Calu3 (cell line): Measurements from ENCODE around the gene DLK1. TPM values are rescaled to one million over a fixed set of nuclear protein-coding genes. Genes with fewer than 3 reads are reported as not detected.

Experiments
- BruUV-seq: library from RNA; stranded (reverse); fragments of 400-500 nt; replicated peaks from 2 replicates; lab custom pipeline; 2021; lab: Mats Ljungman, UMichigan
- CTCF ChIA-PET: fragments of 300-600 bp; sonication (Branson Sonifier 250); formaldehyde crosslinking; loops from one replicate; lab custom pipeline; 2022; ENCODE audit warnings: antibody characterized with exemption; lab: Charles Lee
- DNase-seq: peaks from one replicate; pipeline ENCODE4 v3.0.0; 2022
- H3K27ac Mint-ChIP-seq: one replicate; pipeline ENCODE4 v1.8.0; 2022; ENCODE audit warnings: mixed read lengths; ENCODE audit not compliant: unreplicated experiment
- H3K27me3 Mint-ChIP-seq: one replicate; pipeline ENCODE4 v1.8.0; 2022; ENCODE audit warnings: mixed read lengths; ENCODE audit not compliant: unreplicated experiment
- H3K36me3 Mint-ChIP-seq: one replicate; pipeline ENCODE4 v1.8.0; 2022; ENCODE audit warnings: mild to moderate bottlenecking, moderate library complexity, mixed read lengths; ENCODE audit not compliant: insufficient read depth, unreplicated experiment
- H3K4me1 Mint-ChIP-seq: one replicate; pipeline ENCODE4 v1.8.0; 2022; ENCODE audit warnings: mild to moderate bottlenecking, low read depth, mixed read lengths; ENCODE audit not compliant: unreplicated experiment
- H3K4me3 Mint-ChIP-seq: one replicate; pipeline ENCODE4 v1.8.0; 2022; ENCODE audit warnings: mild to moderate bottlenecking, low read depth, moderate library complexity, mixed read lengths; ENCODE audit not compliant: unreplicated experiment
- H3K9me3 Mint-ChIP-seq: one replicate; pipeline ENCODE4 v1.8.0; 2022; ENCODE audit warnings: low read depth, mixed read lengths; ENCODE audit not compliant: unreplicated experiment
- intact Hi-C: fragments of 100-400 bp; cut with micrococcal nuclease; formaldehyde crosslinking; loops from one replicate; pipeline ENCODE4 v1.10.0; 2022; ENCODE audit not compliant: unreplicated experiment
- total RNA-seq: library from RNA; stranded (reverse); gene quantifications from 2 replicates; pipeline ENCODE4 v1.2.3, GENCODE V29; 2022
- TF ChIP-seq, protein P1 (sequence below): fragments of 200-600 bp; IDR thresholded peaks from one replicate; pipeline ENCODE4 v1.8.0; 2022; ENCODE audit warnings: antibody characterized with exemption; ENCODE audit not compliant: unreplicated experiment

The DLK1 gene
- total RNA-seq, 1 experiment from 2014 or later: not detected

- intact Hi-C loops: no loop called here
- Mint-ChIP-seq H3K27me3 (peaks cover 44% of the 10 kb centered on the region), H3K4me3 (no peak overlapping the region), H3K36me3 (no peaks in the 10 kb centered on the region), H3K9me3 (no peaks in the 10 kb centered on the region), H3K27ac (no peak overlapping the region), H3K4me1 (peaks cover 11% of the 10 kb centered on the region)
- BruUV-seq: no TSS peak
- TF ChIP-seq, protein P1, sequence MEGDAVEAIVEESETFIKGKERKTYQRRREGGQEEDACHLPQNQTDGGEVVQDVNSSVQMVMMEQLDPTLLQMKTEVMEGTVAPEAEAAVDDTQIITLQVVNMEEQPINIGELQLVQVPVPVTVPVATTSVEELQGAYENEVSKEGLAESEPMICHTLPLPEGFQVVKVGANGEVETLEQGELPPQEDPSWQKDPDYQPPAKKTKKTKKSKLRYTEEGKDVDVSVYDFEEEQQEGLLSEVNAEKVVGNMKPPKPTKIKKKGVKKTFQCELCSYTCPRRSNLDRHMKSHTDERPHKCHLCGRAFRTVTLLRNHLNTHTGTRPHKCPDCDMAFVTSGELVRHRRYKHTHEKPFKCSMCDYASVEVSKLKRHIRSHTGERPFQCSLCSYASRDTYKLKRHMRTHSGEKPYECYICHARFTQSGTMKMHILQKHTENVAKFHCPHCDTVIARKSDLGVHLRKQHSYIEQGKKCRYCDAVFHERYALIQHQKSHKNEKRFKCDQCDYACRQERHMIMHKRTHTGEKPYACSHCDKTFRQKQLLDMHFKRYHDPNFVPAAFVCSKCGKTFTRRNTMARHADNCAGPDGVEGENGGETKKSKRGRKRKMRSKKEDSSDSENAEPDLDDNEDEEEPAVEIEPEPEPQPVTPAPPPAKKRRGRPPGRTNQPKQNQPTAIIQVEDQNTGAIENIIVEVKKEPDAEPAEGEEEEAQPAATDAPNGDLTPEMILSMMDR: no peak
- CTCF ChIA-PET: interaction anchor here (1.1 kb wide), 1 partner anchor 16 kb away, joined by 3 read pairs; no protein-coding TSS in a partner anchor
- no peak for DNase-seq
Measured at GRCh38 chr14:100679153-100679552, 47.5 kb upstream of the DLK1 start.

DNA sequence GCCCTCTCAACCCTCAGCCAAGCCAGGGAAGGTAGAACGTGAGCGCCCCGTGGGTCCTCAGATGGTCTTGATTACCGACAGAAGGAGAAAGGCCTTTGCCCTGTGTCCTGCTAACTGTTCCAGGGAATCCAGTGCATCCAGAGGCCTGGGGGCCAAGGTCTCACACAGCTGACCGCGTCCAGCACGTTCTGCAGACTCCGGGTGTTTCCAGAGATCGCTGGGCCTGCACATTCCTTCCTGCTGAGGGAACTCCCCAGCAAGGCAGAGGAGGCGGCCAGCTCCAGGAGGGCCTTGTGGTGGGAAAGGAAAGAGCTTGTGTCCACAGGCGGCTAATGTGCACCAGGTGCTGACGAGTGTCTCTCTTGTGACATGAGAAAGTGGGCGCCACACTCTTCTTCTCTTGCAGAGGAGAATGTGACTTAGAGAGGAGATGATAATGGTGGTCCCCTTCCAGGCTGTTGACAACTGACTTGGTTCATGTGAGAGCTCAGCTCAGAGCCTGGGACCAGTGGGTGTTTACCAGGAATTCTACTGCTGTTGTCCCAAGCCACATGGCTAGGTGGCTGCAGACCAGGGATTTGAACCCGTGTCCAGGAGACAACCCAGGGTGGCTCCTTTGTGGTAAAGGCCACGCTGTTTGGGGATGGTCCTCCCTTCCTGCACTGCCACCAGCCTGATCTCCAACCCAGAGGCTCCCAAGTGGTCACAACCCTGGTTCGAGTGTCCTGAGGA, 46.8 kb upstream of the DLK1 start:
- BruUV-seq: no TSS peak
- Mint-ChIP-seq H3K27ac (no peak overlapping the region), H3K4me3 (no peak overlapping the region), H3K4me1 (peaks cover 11% of the 10 kb centered on the region), H3K27me3 (peaks cover 44% of the 10 kb centered on the region), H3K36me3 (no peaks in the 10 kb centered on the region), H3K9me3 (no peaks in the 10 kb centered on the region)
- CTCF ChIA-PET: no interaction called here
- DNase-seq: no peak
- intact Hi-C loops: no loop called here
- TF ChIP-seq, protein P1: no peak

- DNase-seq: no peak
- Mint-ChIP-seq H3K4me3 (no peak overlapping the region), H3K27ac (no peak overlapping the region), H3K27me3 (peaks cover 47% of the 10 kb centered on the region), H3K9me3 (no peaks in the 10 kb centered on the region), H3K4me1 (peaks cover 11% of the 10 kb centered on the region), H3K36me3 (no peaks in the 10 kb centered on the region)
- no TSS peak for BruUV-seq
- TF ChIP-seq, protein P1: no peak
- intact Hi-C loops: no loop called here
- CTCF ChIA-PET: no interaction called here
Measured at GRCh38 chr14:100680439-100681051, 46.1 kb upstream of the DLK1 start.

DNA sequence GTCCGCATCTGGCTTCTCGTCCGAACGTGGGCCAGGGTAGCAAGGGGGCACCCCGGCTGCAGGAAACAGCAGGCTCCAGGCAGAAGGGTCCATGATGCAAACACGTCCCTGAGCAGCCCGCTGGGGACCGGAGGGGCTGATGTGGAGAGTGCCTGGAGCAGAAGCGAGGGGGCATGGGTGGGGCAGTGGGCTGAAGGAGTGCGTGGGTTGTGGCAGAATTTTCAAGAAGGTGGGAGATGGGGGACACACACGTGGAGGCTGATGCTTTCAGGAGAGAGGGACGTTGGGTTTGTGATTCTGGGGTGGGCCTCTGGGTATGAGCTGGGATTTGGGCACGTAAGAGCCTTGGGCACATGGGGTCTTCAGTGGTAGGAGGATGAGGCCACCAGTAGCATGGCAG, 45.6 kb upstream of the DLK1 start:
- CTCF ChIA-PET: no interaction called here
- no peak overlapping the region for H3K27ac Mint-ChIP-seq
- H3K9me3 Mint-ChIP-seq: no peaks in the 10 kb centered on the region
- H3K36me3 Mint-ChIP-seq: no peaks in the 10 kb centered on the region
- TF ChIP-seq, protein P1: no peak
- H3K4me3 Mint-ChIP-seq: no peak overlapping the region
- no peak for DNase-seq
- BruUV-seq: no TSS peak
- H3K27me3 Mint-ChIP-seq: peaks cover 47% of the 10 kb centered on the region
- intact Hi-C loops: no loop called here
- peaks cover 6% of the 10 kb centered on the region for H3K4me1 Mint-ChIP-seq
